HepG2 (cell line): ENCODE data around the gene SOCS1. TPM values are rescaled to one million over a fixed set of nuclear protein-coding genes. Genes with fewer than 3 reads are reported as not detected.
A peak's percentile ranks its signal among the peaks of the same experiment; 100 is the strongest.

Experiments used
- AGO1 ChIP-seq: fragments of 200-400 bp; formaldehyde crosslinking; IDR thresholded peaks from 2 replicates; pipeline ENCODE4 v1.6.1; 2017; ENCODE audit warnings: mild to moderate bottlenecking, low read depth, low read length, moderate library complexity; ENCODE audit not compliant: poor library complexity, severe bottlenecking
- FOXJ3 ChIP-seq: sonication (generic); formaldehyde crosslinking; IDR thresholded peaks from 2 replicates; pipeline ENCODE4 v1.4.0; 2020; ENCODE audit warnings: missing genetic modification reagents, mild to moderate bottlenecking, borderline replicate concordance
- MED1 ChIP-seq: sonication (generic); formaldehyde crosslinking; IDR thresholded peaks from 2 replicates; pipeline ENCODE4 v1.4.0; 2020; ENCODE audit warnings: missing genetic modification reagents
- NFRKB ChIP-seq: fragments of 450-650 bp; IDR thresholded peaks from 2 replicates; pipeline ENCODE4 v1.6.1; 2017
- SIX4 ChIP-seq: sonication (generic); formaldehyde crosslinking; IDR thresholded peaks from 2 replicates; pipeline ENCODE4 v1.4.0; 2020; ENCODE audit warnings: missing genetic modification reagents
- ZNF12 ChIP-seq: sonication (generic); formaldehyde crosslinking; IDR thresholded peaks from 2 replicates; pipeline ENCODE4 v1.5.0; 2020; ENCODE audit warnings: missing genetic modification reagents
- ZNF407 ChIP-seq: sonication (generic); formaldehyde crosslinking; IDR thresholded peaks from one replicate; pipeline ENCODE4 v1.5.1; 2020; ENCODE audit warnings: mild to moderate bottlenecking, missing genetic modification reagents; ENCODE audit errors: not compliant biosample characterization
- ZNF660 ChIP-seq: sonication (generic); formaldehyde crosslinking; IDR thresholded peaks from 2 replicates; pipeline ENCODE4 v1.5.1; 2020; ENCODE audit warnings: mild to moderate bottlenecking, low read depth, missing genetic modification reagents, borderline replicate concordance
- polyA plus RNA-seq, 8 experiments: library from polyadenylated mRNA; depleted of rRNA in 3 of 8; stranded (reverse) in 7 of 8; unstranded in 1 of 8; fragments of >200 nt; fragmentation: Illumina TruSeq in 4 of 8; extraction: Trizol in 4 of 8; gene quantifications; 2 replicates each; pipeline versions ENCODE4 v1.2.1 to v1.2.3, GENCODE V29; 2011 to 2016; ENCODE audit warnings: low read depth in 4 of 8, missing spikeins in 1 of 8, mixed read lengths in 1 of 8; ENCODE audit not compliant: insufficient read depth in 1 of 8
- total RNA-seq, 5 experiments: library from RNA; depleted of rRNA; stranded (reverse); fragments of >200 nt; fragmentation: Illumina TruSeq; extraction: Trizol; gene quantifications; 2 replicates each; pipeline ENCODE4 v1.2.3, GENCODE V29; 2016; ENCODE audit warnings: low read depth in 1 of 5
- TF ChIP-seq, protein P1 (sequence below): IDR thresholded peaks from 2 replicates; pipeline ENCODE4 v1.6.1; 2012; ENCODE audit warnings: inconsistent platforms
- TF ChIP-seq, protein P2 (sequence below): sonication (generic); formaldehyde crosslinking; IDR thresholded peaks from 2 replicates; pipeline ENCODE4 v1.5.0; 2020; ENCODE audit warnings: missing genetic modification reagents
- TF ChIP-seq, protein P3 (sequence below): sonication (generic); formaldehyde crosslinking; IDR thresholded peaks from 2 replicates; pipeline ENCODE4 v1.8.1; 2022; ENCODE audit warnings: low read depth, mild to moderate bottlenecking, missing genetic modification reagents
- TF ChIP-seq, protein P4 (sequence below): sonication (generic); formaldehyde crosslinking; IDR thresholded peaks from 2 replicates; pipeline ENCODE4 v1.4.0; 2020; ENCODE audit warnings: missing genetic modification reagents

SOCS1 gene
- total and polyA plus RNA-seq, 2 of the 13 experiments (the other 11 are each of a cell fraction or from before 2014, with no cell fraction given): 5.3 to 6.3 TPM

DNA sequence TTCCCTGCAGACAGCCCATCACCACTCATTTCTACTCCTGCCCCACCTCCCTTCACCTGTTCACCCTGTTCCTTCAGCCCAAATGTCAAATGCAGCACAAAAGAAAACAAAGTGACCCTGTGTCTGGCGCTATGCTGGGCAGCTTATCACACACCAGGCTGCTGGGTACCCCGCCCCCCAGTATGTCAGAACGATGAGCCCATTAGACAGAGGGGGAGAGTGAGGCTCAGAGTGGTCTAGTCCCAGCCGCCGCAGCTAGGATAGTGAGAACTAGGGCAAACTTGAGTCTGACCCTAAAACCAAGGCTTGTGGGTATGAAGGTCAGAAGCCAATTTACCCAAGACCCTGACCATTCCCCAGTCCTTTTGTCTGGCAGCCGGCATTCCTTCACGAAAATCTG is 9.1 kb upstream of the SOCS1 start (continued):
- no peak for TF ChIP-seq NFRKB
- TF ChIP-seq FOXJ3 (CRISPR knock-in tag): no peak
- no peak for TF ChIP-seq SIX4 (CRISPR knock-in tag)
- TF ChIP-seq, protein P1, sequence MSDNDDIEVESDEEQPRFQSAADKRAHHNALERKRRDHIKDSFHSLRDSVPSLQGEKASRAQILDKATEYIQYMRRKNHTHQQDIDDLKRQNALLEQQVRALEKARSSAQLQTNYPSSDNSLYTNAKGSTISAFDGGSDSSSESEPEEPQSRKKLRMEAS: 0 out of 2 replicates have a peak, but pooled peaks have one; percentile 33
- TF ChIP-seq, protein P2, sequence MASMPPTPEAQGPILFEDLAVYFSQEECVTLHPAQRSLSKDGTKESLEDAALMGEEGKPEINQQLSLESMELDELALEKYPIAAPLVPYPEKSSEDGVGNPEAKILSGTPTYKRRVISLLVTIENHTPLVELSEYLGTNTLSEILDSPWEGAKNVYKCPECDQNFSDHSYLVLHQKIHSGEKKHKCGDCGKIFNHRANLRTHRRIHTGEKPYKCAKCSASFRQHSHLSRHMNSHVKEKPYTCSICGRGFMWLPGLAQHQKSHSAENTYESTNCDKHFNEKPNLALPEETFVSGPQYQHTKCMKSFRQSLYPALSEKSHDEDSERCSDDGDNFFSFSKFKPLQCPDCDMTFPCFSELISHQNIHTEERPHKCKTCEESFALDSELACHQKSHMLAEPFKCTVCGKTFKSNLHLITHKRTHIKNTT: no peak
- TF ChIP-seq, protein P3, sequence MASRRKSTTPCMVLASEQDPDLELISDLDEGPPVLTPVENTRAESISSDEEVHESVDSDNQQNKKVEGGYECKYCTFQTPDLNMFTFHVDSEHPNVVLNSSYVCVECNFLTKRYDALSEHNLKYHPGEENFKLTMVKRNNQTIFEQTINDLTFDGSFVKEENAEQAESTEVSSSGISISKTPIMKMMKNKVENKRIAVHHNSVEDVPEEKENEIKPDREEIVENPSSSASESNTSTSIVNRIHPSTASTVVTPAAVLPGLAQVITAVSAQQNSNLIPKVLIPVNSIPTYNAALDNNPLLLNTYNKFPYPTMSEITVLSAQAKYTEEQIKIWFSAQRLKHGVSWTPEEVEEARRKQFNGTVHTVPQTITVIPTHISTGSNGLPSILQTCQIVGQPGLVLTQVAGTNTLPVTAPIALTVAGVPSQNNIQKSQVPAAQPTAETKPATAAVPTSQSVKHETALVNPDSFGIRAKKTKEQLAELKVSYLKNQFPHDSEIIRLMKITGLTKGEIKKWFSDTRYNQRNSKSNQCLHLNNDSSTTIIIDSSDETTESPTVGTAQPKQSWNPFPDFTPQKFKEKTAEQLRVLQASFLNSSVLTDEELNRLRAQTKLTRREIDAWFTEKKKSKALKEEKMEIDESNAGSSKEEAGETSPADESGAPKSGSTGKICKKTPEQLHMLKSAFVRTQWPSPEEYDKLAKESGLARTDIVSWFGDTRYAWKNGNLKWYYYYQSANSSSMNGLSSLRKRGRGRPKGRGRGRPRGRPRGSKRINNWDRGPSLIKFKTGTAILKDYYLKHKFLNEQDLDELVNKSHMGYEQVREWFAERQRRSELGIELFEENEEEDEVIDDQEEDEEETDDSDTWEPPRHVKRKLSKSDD: no peak
- no peak for TF ChIP-seq AGO1
- no peak for TF ChIP-seq ZNF407
- TF ChIP-seq MED1 (CRISPR knock-in tag): no peak
- no peak for TF ChIP-seq ZNF12 (CRISPR knock-in tag)
- TF ChIP-seq ZNF660 (CRISPR knock-in tag): no peak
- TF ChIP-seq, protein P4, sequence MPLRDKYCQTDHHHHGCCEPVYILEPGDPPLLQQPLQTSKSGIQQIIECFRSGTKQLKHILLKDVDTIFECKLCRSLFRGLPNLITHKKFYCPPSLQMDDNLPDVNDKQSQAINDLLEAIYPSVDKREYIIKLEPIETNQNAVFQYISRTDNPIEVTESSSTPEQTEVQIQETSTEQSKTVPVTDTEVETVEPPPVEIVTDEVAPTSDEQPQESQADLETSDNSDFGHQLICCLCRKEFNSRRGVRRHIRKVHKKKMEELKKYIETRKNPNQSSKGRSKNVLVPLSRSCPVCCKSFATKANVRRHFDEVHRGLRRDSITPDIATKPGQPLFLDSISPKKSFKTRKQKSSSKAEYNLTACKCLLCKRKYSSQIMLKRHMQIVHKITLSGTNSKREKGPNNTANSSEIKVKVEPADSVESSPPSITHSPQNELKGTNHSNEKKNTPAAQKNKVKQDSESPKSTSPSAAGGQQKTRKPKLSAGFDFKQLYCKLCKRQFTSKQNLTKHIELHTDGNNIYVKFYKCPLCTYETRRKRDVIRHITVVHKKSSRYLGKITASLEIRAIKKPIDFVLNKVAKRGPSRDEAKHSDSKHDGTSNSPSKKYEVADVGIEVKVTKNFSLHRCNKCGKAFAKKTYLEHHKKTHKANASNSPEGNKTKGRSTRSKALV (CRISPR knock-in tag): no peak
